Activated CD4-positive, alpha-beta T cell treated with anti-CD3 and anti-CD28 coated beads, Interleukin-2, amount 10 ng/mL, durations not matched to agents 7 days and 5 days (primary cell): ENCODE data around the gene FXR1. TPM values are rescaled to one million over a fixed set of nuclear protein-coding genes. Genes with fewer than 3 reads are reported as not detected.

Source experiments
- total RNA-seq, 2 experiments: library from RNA; stranded (reverse); gene quantifications; one replicate each; pipeline ENCODE4 v1.2.3, GENCODE V29; 2021

Gene FXR1
- total RNA-seq, 2 experiments from 2014 or later: 124 to 125 TPM

Other genes with a start within 250 kb of the FXR1 start
- gene CCDC39, start 233.2 kb upstream of the FXR1 start, total RNA-seq: not detected
- gene DNAJC19, start 77.1 kb downstream of the FXR1 start, total RNA-seq: 10 to 100 TPM; 33.5 to 45.7 TPM